ENCODE data around the gene ACSS3. TPM values are rescaled to one million over a fixed set of nuclear protein-coding genes. Genes with fewer than 3 reads are reported as not detected.

ACSS3 gene
- total RNA-seq, 1 experiment from 2014 or later, result 19.3 TPM

- Histone ChIP-seq H4K20me1 (ENCODE audit: control insufficient read depth, insufficient read depth, insufficient read length) (no peaks in the 10 kb centered on the region), H3K4me2 (ENCODE audit: insufficient read depth, insufficient read length, low read length) (no peak overlapping the region), H2BK12ac (ENCODE audit: insufficient read length, low read depth, low read length) (no peak overlapping the region), H3K9me3 (ENCODE audit: control insufficient read depth, low read depth, low read length) (no peaks in the 10 kb centered on the region), H3K56ac (ENCODE audit: insufficient read length, low read depth, low read length) (no peak overlapping the region), H3K9ac (ENCODE audit: extremely low read depth, insufficient read length, low read length) (no peak overlapping the region), H3K4ac (ENCODE audit: low read depth, low read length) (no peak overlapping the region), H2AFZ (ENCODE audit: low read length) (no peak overlapping the region), H3K4me1 (ENCODE audit: insufficient read depth, low read length) (no peaks in the 10 kb centered on the region; the same call in 1 of the 2 replicates), H3K27me3 (ENCODE audit: insufficient read depth, low read length) (no peaks in the 10 kb centered on the region), H3K18ac (ENCODE audit: insufficient read length, low read depth, low read length) (no peak overlapping the region), H2BK15ac (ENCODE audit: low read depth, low read length) (no peak overlapping the region), H3K79me2 (ENCODE audit: insufficient read depth, low read length) (no peaks in the 10 kb centered on the region), H3K23me2 (ENCODE audit: insufficient read length, low read depth, low read length, poor library complexity, severe bottlenecking) (no peaks in the 10 kb centered on the region), H2AK5ac (ENCODE audit: insufficient read length, low read length) (no peak overlapping the region), H3T11ph (ENCODE audit: low read length) (no peak overlapping the region), H4K8ac (replicated peaks; ENCODE audit: insufficient read length, low read depth, low read length) (no peak overlapping the region), H3K79me1 (ENCODE audit: insufficient read depth, low read depth, low read length, poor library complexity, severe bottlenecking) (no peaks in the 10 kb centered on the region), H4K5ac (ENCODE audit: insufficient read length, low read depth, low read length) (no peak overlapping the region), H4K91ac (ENCODE audit: insufficient read length, low read depth, low read length) (no peak overlapping the region), H2BK20ac (ENCODE audit: low read depth, low read length, poor library complexity, severe bottlenecking) (no peak overlapping the region), H3K23ac (ENCODE audit: insufficient read length, low read depth, low read length) (no peak overlapping the region), H3K14ac (ENCODE audit: insufficient read depth, low read length) (no peak overlapping the region), H2BK5ac (ENCODE audit: insufficient read length, low read length) (no peak overlapping the region), H3K27ac (ENCODE audit: insufficient read length, low read depth, low read length) (no peak overlapping the region), H2BK120ac (ENCODE audit: low read depth, low read length, poor library complexity, severe bottlenecking) (no peak overlapping the region)
- Mint-ChIP-seq H3K9me3 (peaks cover 12 to 16% of the 10 kb centered on the region in 2 experiments; a peak in 4 of 5 replicates), H3K36me3 (ENCODE audit: insufficient read depth in 1 of 3, low read depth in 3 of 3) (peaks cover 19 to 34% (median 26%) of the 10 kb centered on the region in 3 experiments; a peak in 6 of 7 replicates), H3K4me1 (peaks cover 0 to 2% of the 10 kb centered on the region in 2 experiments; a peak in 1 of 4 replicates), H3K27ac (no peak overlapping the region), H3K4me3 (no peak overlapping the region), H3K27me3 (ENCODE audit: low read depth) (no peaks in the 10 kb centered on the region)
- no peak for TF ChIP-seq CTCF (conservative IDR thresholded peaks at IDR 0.05)
- no CpG with 5 or more reads among the region's 2 CpGs for WGBS (ENCODE audit: extremely low coverage, insufficient read length, low lambda C conversion rate)
- no peak for DNase-seq
Observed at GRCh38 chr12:81172851-81173250, 95.0 kb downstream of the ACSS3 start.

Measured in H9 (cell line).